ENCODE data around the gene ANKRD30B.
"Not testable (repeated sequence)": the region's sequence is repeated elsewhere in the genome, so short reads cannot be mapped to it uniquely, and the experiment has no call there.

DNA sequence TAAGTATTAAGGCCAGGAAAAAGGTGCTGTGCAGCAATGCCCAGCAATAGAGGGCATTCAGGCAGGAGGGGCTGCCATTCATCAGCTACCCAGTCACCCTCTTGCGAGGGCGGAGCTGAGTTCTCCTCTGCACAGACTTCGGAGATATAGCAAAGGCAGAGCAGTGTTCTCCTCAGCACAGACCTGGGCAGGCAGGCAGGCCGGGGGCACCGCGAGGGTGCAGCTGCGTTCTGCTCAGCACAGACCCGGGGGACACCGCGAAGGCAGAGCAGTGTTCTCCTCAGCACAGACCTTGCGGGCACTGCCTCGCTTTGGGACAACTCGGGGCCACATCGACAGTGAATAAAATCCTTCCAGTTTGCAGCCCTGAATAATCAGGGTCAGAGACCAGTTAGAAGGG, 130.9 kb downstream of the ANKRD30B start:
- TF ChIP-seq TAF1 (IDR thresholded peaks at IDR 0.05; ENCODE audit: low read depth, low read length); POLR2A (IDR thresholded peaks at IDR 0.05; ENCODE audit: low read depth, low read length); SPI1 (IDR thresholded peaks at IDR 0.05; ENCODE audit: low read depth, low read length); POLR2AphosphoS5 (IDR thresholded peaks at IDR 0.05; ENCODE audit: low read depth, low read length); PAX5 (IDR thresholded peaks at IDR 0.05; ENCODE audit: insufficient read depth, low read length, severe bottlenecking); POU2F2 (IDR thresholded peaks at IDR 0.05; ENCODE audit: low read depth, low read length): not testable (repeated sequence)

Data from GM12891 (cell line).